ENCODE measurements around the gene LMF1. TPM values are rescaled to one million over a fixed set of nuclear protein-coding genes. Genes with fewer than 3 reads are reported as not detected.

The LMF1 gene
- total RNA-seq, 2 donors from 2014 or later, result 47.1 to 49.3 TPM

GRCh38 chr16:836221-836620 is 134.6 kb downstream of the LMF1 start:
- no peak overlapping the region for H3K27ac ChIP-seq
- H3K27me3 ChIP-seq (replicated peaks; ENCODE audit: insufficient read depth), result no peaks in the 10 kb centered on the region
- no peak overlapping the region for H3K4me3 ChIP-seq
- no peak for DNase-seq (ENCODE audit: low spot score)
- TF ChIP-seq CTCF (IDR thresholded peaks at IDR 0.05), result no peak
- ATAC-seq (ENCODE audit: insufficient number of reproducible peaks, low FRiP score, low read depth), result no peak
- H3K4me1 ChIP-seq (ENCODE audit: control insufficient read depth in 1 of 2, low read depth in 2 of 2), result no peaks in the 10 kb centered on the region
- peaks cover 16% of the 10 kb centered on the region for H3K9me3 ChIP-seq
- no peaks in the 10 kb centered on the region for H3K36me3 ChIP-seq

- H3K36me3 ChIP-seq, result no peaks in the 10 kb centered on the region
- TF ChIP-seq CTCF (IDR thresholded peaks at IDR 0.05), result no peak
- no peak overlapping the region for H3K27ac ChIP-seq
- H3K4me1 ChIP-seq (ENCODE audit: control insufficient read depth in 1 of 2, low read depth in 2 of 2), result no peaks in the 10 kb centered on the region
- no peaks in the 10 kb centered on the region for H3K27me3 ChIP-seq (replicated peaks; ENCODE audit: insufficient read depth)
- no peak overlapping the region for H3K4me3 ChIP-seq
- peaks cover 16% of the 10 kb centered on the region for H3K9me3 ChIP-seq
- no peak for DNase-seq (ENCODE audit: low spot score)
- ATAC-seq (ENCODE audit: insufficient number of reproducible peaks, low FRiP score, low read depth), result no peak
These were observed 135.4 kb downstream of the LMF1 start for GRCh38 chr16:835373-835772.

GRCh38 chr16:833411-833810 is 137.4 kb downstream of the LMF1 start:
- H3K9me3 ChIP-seq, result peaks cover 16% of the 10 kb centered on the region
- no peak for TF ChIP-seq CTCF (IDR thresholded peaks at IDR 0.05)
- H3K4me1 ChIP-seq (ENCODE audit: control insufficient read depth in 1 of 2, low read depth in 2 of 2), result no peaks in the 10 kb centered on the region
- DNase-seq (ENCODE audit: low spot score) (no peak), ATAC-seq (ENCODE audit: insufficient number of reproducible peaks, low FRiP score, low read depth) (no peak)
- H3K36me3 ChIP-seq, result no peaks in the 10 kb centered on the region
- H3K4me3 ChIP-seq, result no peak overlapping the region
- H3K27me3 ChIP-seq (replicated peaks; ENCODE audit: insufficient read depth), result no peaks in the 10 kb centered on the region
- H3K27ac ChIP-seq, result no peak overlapping the region

GRCh38 chr16:832652-833336 is 138.0 kb downstream of the LMF1 start:
- Histone ChIP-seq H3K9me3 (peaks cover 16% of the 10 kb centered on the region), H3K4me1 (ENCODE audit: control insufficient read depth in 1 of 2, low read depth in 2 of 2) (no peaks in the 10 kb centered on the region), H3K27ac (no peak overlapping the region), H3K27me3 (replicated peaks; ENCODE audit: insufficient read depth) (no peaks in the 10 kb centered on the region), H3K36me3 (no peaks in the 10 kb centered on the region), H3K4me3 (no peak overlapping the region)
- no peak for ATAC-seq (ENCODE audit: insufficient number of reproducible peaks, low FRiP score, low read depth)
- no peak for TF ChIP-seq CTCF (IDR thresholded peaks at IDR 0.05)
- no peak for DNase-seq (ENCODE audit: low spot score)

GRCh38 chr16:831571-832413 is 139.0 kb downstream of the LMF1 start:
- H3K36me3 ChIP-seq, result no peaks in the 10 kb centered on the region
- H3K27ac ChIP-seq, result no peak overlapping the region
- no peak for TF ChIP-seq CTCF (IDR thresholded peaks at IDR 0.05)
- H3K4me3 ChIP-seq, result no peak overlapping the region
- H3K9me3 ChIP-seq, result peaks cover 12% of the 10 kb centered on the region
- DNase-seq (ENCODE audit: low spot score) (no peak), ATAC-seq (ENCODE audit: insufficient number of reproducible peaks, low FRiP score, low read depth) (no peak)
- H3K4me1 ChIP-seq (ENCODE audit: control insufficient read depth in 1 of 2, low read depth in 2 of 2), result no peaks in the 10 kb centered on the region
- no peaks in the 10 kb centered on the region for H3K27me3 ChIP-seq (replicated peaks; ENCODE audit: insufficient read depth)
